ENCODE data around the gene ADGRL1.

DNA sequence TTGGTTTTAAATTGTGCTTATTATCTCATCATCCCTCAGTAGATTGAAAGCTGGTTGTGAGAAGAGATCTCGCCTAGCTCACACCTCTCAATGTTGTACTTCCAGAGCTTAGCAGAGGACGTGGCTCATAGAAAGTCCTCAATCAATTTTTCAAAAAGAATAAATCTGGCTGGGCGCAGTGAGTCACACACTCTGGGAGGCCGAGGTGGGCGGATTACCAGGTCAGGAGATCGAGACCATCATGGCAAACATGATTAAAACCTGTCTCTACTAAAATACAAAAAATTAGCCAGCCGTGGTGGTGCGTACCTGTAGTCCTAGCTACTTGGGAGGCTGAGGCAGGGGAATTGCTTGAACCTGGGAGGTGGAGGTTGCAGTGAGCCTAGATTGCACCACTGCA is 64.9 kb downstream of the ADGRL1 start:
- no peak for TF ChIP-seq CTCF (IDR thresholded peaks at IDR 0.05 in 8 of 11, conservative IDR thresholded peaks at IDR 0.05 in 3 of 11)
- no peak for TF ChIP-seq POLR2AphosphoS5 (IDR thresholded peaks at IDR 0.05)

All from spleen (tissue), 7 donors.